HG03025 (cell line): ENCODE results near the gene ZBED2.

Experiments
- ATAC-seq: cut with Tn5 transposase; IDR thresholded peaks from one replicate; pipeline ENCODE4 v1.9.1; 2021; ENCODE audit warnings: mild to moderate bottlenecking, moderate library complexity; ENCODE audit not compliant: unreplicated experiment, low FRiP score

Gene ZBED2

GRCh38 chr3:111605018-111605417 lies 9.9 kb upstream of the ZBED2 start:
- no peak for ATAC-seq

- ATAC-seq, result peak; percentile 14
These were observed 9.0 kb upstream of the ZBED2 start for GRCh38 chr3:111604119-111604518.

- peak; percentile 50 for ATAC-seq
These were observed 8.5 kb upstream of the ZBED2 start for GRCh38 chr3:111603679-111604078.

- no peak for ATAC-seq
These were observed 6.7 kb upstream of the ZBED2 start for GRCh38 chr3:111601810-111602209.

GRCh38 chr3:111598552-111598951 lies 3.4 kb upstream of the ZBED2 start:
- ATAC-seq, result no peak

GRCh38 chr3:111598139-111598538 lies 3.0 kb upstream of the ZBED2 start:
- ATAC-seq, result no peak

- ATAC-seq, result no peak
These were observed 1.2 kb upstream of the ZBED2 start for GRCh38 chr3:111596328-111596727.

- no peak for ATAC-seq
These were observed 365 bp downstream of the ZBED2 start for GRCh38 chr3:111594781-111595180.

- ATAC-seq, result no peak
These were observed 941 bp downstream of the ZBED2 start for GRCh38 chr3:111594205-111594604.

GRCh38 chr3:111593666-111594065 lies 1.5 kb downstream of the ZBED2 start:
- ATAC-seq, result no peak

- no peak for ATAC-seq
These were observed 2.2 kb downstream of the ZBED2 start for GRCh38 chr3:111592936-111593335.

- ATAC-seq, result no peak
These were observed 3.0 kb downstream of the ZBED2 start for GRCh38 chr3:111592143-111592542.

- ATAC-seq, result no peak
These were observed 3.6 kb downstream of the ZBED2 start for GRCh38 chr3:111591555-111591954.

- ATAC-seq, result no peak
These were observed 5.0 kb downstream of the ZBED2 start for GRCh38 chr3:111590143-111590491.

- no peak for ATAC-seq
These were observed 5.6 kb downstream of the ZBED2 start for GRCh38 chr3:111589303-111590142.

- no peak for ATAC-seq
These were observed 6.6 kb downstream of the ZBED2 start for GRCh38 chr3:111588527-111588926.

- ATAC-seq, result no peak
These were observed 9.9 kb downstream of the ZBED2 start for GRCh38 chr3:111585217-111585616.

- no peak for ATAC-seq
These were observed 10.4 kb downstream of the ZBED2 start for GRCh38 chr3:111584744-111585143.

GRCh38 chr3:111582120-111582474 lies 13.0 kb downstream of the ZBED2 start:
- ATAC-seq, result no peak

- no peak for ATAC-seq
These were observed 13.6 kb downstream of the ZBED2 start for GRCh38 chr3:111581403-111582119.

GRCh38 chr3:111579495-111579894 lies 15.7 kb downstream of the ZBED2 start:
- no peak for ATAC-seq

- ATAC-seq, result no peak
These were observed 16.3 kb downstream of the ZBED2 start for GRCh38 chr3:111578867-111579266.
